Aorta (tissue), 5 donors: ENCODE measurements around the gene ZFP64. TPM values are rescaled to one million over a fixed set of nuclear protein-coding genes. Genes with fewer than 3 reads are reported as not detected.
A peak's percentile ranks its signal among the peaks of the same experiment; 100 is the strongest.

Experiments used
- ATAC-seq: fragments of 200-7000 bp; cut with Tn5 transposase; one replicate; pipeline ENCODE4 v1.9.1; 2022; ENCODE audit warnings: moderate library complexity; ENCODE audit not compliant: low FRiP score
- DNase-seq, 2 donors: peaks; one replicate each; pipeline ENCODE4 v3.0.0-alpha.2; 2020
- H3K27ac ChIP-seq, 2 donors: one replicate each; pipeline ENCODE4 v1.5.1; 2013; ENCODE audit warnings: low read length in 2 of 2, mild to moderate bottlenecking in 2 of 2, moderate library complexity in 2 of 2, control low read depth in 1 of 2, inconsistent platforms in 1 of 2, low read depth in 1 of 2
- H3K27me3 ChIP-seq, 2 donors: one replicate each; pipeline ENCODE4 v1.6.1; 2013; ENCODE audit warnings: control low read depth in 1 of 2, low read length in 1 of 2, mild to moderate bottlenecking in 1 of 2, moderate library complexity in 1 of 2; ENCODE audit not compliant: insufficient read depth in 2 of 2, control insufficient read depth in 1 of 2
- H3K36me3 ChIP-seq, 2 donors: one replicate each; pipeline ENCODE4 v1.6.1; 2013; ENCODE audit warnings: control low read depth in 1 of 2, low read length in 1 of 2, mild to moderate bottlenecking in 1 of 2; ENCODE audit not compliant: insufficient read depth in 2 of 2, control insufficient read depth in 1 of 2
- H3K4me1 ChIP-seq, 2 donors: one replicate each; pipeline ENCODE4 v1.6.1; 2013; ENCODE audit warnings: low read length in 2 of 2, control low read depth in 1 of 2, mild to moderate bottlenecking in 1 of 2, moderate library complexity in 1 of 2; ENCODE audit not compliant: insufficient read depth in 2 of 2, control insufficient read depth in 1 of 2
- H3K4me3 ChIP-seq, 2 donors: one replicate each; pipeline ENCODE4 v1.5.1; 2013; ENCODE audit warnings: low read length in 2 of 2, control low read depth in 1 of 2, mild to moderate bottlenecking in 1 of 2
- H3K9me3 ChIP-seq: one replicate; pipeline ENCODE4 v1.6.1; 2013; ENCODE audit warnings: mild to moderate bottlenecking, low read length; ENCODE audit not compliant: control insufficient read depth
- WGBS, 2 donors: extraction: QIAGEN DNeasy Blood & Tissue Kit; methylation state at CpG; one replicate each; pipeline ENCODE4 v1.1.7; 2013; 5-methylcytosine and 5-hydroxymethylcytosine counted together
- intact Hi-C, 2 donors: fragments of 100-400 bp; cut with DNase I; formaldehyde crosslinking; loops; one replicate each; pipeline versions ENCODE4 v1.14.2 to v1.15.0; 2022
- polyA plus RNA-seq, 2 donors: library from polyadenylated mRNA; stranded (reverse); fragments of 200-250 nt; gene quantifications; one replicate each; pipeline ENCODE4 v1.2.3, GENCODE V29; 2013
- total RNA-seq, 2 donors: library from RNA; stranded (reverse); fragmentation: NEBNext Ultra II Directional; extraction: Animal tissue kit (Norgen Biotek cat#: 25700); gene quantifications; one replicate each; pipeline ENCODE4 v1.2.1, GENCODE V29; 2021
- donor health status: healthy with polysubstance abuse.
- donor health status: Bipolar disorder and iron deficiency.
- donor health status: DM: no; HTN: no; CAD: no.
- donor health status: DM: no; HTN: no; CAD: no.
- donor health status: DM: yes; HTN: yes; CAD: no.

The ZFP64 gene
- total and polyA plus RNA-seq, 4 donors, result 3.4 to 13.5 (median 7.3) TPM

GRCh38 chr20:52118016-52118623, 73.5 kb downstream of the ZFP64 start:
- Histone ChIP-seq H3K27ac (no peak overlapping the region), H3K4me3 (no peak overlapping the region), H3K4me1 (no peaks in the 10 kb centered on the region), H3K27me3 (no peaks in the 10 kb centered on the region), H3K9me3 (peaks cover 4% of the 10 kb centered on the region), H3K36me3 (no peaks in the 10 kb centered on the region)
- WGBS, 2 donors, result 90 to 95% methylated on average over 2 of the region's 2 CpGs
- ATAC-seq, result no peak
- no peak for DNase-seq
- intact Hi-C loops, result no loop called here

DNA sequence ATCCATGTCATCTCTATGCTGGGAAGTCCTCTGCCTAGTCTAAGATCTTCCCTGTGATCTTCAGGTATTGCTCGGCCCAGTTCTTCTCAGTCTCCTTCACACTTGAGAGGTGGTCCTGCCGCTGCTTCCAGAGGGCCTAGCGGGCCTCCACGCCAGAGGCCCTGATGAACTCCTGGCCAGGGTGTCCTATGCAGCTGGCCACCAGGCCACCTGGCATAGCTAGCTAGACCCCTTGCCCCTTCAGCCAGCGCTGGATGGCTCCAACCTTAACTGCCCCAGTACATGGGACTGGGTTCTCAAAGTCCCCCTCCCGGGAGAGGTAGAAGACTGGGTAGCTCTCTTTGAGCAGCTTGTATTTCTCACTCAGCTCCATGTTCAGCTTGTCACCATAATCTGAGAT, 81.1 kb downstream of the ZFP64 start:
- no peak for DNase-seq
- no peak for ATAC-seq
- 95 to 99% methylated on average over 6 of the region's 6 CpGs for WGBS, 2 donors
- Histone ChIP-seq H3K36me3 (no peaks in the 10 kb centered on the region), H3K4me3 (no peak overlapping the region), H3K9me3 (no peaks in the 10 kb centered on the region), H3K27ac (no peak overlapping the region), H3K27me3 (no peaks in the 10 kb centered on the region), H3K4me1 (no peaks in the 10 kb centered on the region)
- intact Hi-C loops, result no loop called here

DNA sequence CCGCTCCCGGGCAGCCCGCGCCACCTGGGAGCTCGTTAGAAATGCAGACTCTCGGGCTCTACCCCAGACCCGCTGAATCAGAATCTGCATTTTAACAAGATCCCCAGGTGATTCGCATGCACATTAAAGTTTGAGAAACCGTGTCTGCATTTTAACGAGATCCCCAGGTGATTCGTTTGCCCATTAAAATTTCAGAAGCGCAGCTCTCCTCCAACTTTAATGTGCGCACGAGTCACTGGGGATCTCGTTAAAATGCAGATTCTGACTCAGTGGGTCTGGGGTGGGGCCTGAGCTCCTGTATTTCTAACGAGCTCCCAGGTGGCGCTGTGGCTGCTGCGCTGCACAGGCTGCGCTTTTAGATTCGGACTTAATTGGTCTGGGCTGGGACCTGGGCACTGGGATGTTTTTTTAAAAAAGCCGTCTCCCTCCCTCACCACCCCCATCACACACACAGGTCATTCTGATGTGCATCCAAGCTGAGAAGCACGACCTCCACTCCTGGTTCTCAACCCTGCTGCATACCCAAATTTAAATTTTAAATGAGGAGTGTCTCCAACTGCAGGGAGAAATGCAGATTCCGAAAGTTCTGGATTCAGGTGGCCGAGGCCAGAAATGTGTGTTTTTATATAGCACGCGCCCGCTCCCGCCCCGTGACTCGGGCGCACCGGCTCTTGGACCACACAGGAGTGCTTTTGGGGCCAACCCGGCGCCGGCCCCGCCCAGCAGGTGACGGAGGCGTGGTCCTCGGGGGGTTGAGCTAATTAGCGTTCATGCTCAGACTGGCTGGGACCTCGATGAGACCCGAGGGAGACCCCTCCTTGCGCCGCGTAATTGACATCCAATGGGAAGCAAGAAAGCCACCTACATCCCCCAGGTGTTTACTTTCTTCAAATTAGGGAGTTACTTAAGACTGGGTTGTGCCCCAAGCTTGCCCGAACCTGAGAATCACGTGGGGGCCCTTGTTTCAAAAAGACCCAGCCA, 85.8 kb downstream of the ZFP64 start:
- no peak overlapping the region for H3K27ac ChIP-seq
- peak overlapping the region in 1 of 2 donors; percentile 11 for H3K4me3 ChIP-seq
- no peaks in the 10 kb centered on the region for H3K4me1 ChIP-seq
- no peak for ATAC-seq
- 3 to 4% methylated on average over 47 of the region's 47 CpGs for WGBS, 2 donors
- H3K9me3 ChIP-seq, result no peaks in the 10 kb centered on the region
- no peaks in the 10 kb centered on the region for H3K27me3 ChIP-seq
- intact Hi-C loops, result no loop called here
- DNase-seq, result no peak
- H3K36me3 ChIP-seq, result no peaks in the 10 kb centered on the region

- H3K27me3 ChIP-seq, result no peaks in the 10 kb centered on the region
- H3K27ac ChIP-seq, result no peak overlapping the region
- DNase-seq (no peak), ATAC-seq (peak; percentile 24)
- no peaks in the 10 kb centered on the region for H3K4me1 ChIP-seq
- no peaks in the 10 kb centered on the region for H3K9me3 ChIP-seq
- intact Hi-C loops, result no loop called here
- H3K36me3 ChIP-seq, result no peaks in the 10 kb centered on the region
- 1% methylated on average over 78 to 82 of the region's 82 CpGs for whole genome bisulfite sequencing, 2 donors
- H3K4me3 ChIP-seq, result peak overlapping the region in 1 of 2 donors; percentile 11
Observed at GRCh38 chr20:52104546-52105441, 86.8 kb downstream of the ZFP64 start.

GRCh38 chr20:52103913-52104545, 87.5 kb downstream of the ZFP64 start:
- ATAC-seq, result peak; percentile 21
- intact Hi-C loops, result no loop called here
- Histone ChIP-seq H3K27ac (no peak overlapping the region), H3K9me3 (no peaks in the 10 kb centered on the region), H3K4me3 (no peak overlapping the region), H3K36me3 (no peaks in the 10 kb centered on the region), H3K4me1 (no peaks in the 10 kb centered on the region), H3K27me3 (no peaks in the 10 kb centered on the region)
- 2% methylated on average over 33 of the region's 33 CpGs for WGBS, 2 donors
- no peak for DNase-seq

- DNase-seq (no peak), ATAC-seq (no peak)
Observed at GRCh38 chr20:52103335-52103912, 88.2 kb downstream of the ZFP64 start.

DNA sequence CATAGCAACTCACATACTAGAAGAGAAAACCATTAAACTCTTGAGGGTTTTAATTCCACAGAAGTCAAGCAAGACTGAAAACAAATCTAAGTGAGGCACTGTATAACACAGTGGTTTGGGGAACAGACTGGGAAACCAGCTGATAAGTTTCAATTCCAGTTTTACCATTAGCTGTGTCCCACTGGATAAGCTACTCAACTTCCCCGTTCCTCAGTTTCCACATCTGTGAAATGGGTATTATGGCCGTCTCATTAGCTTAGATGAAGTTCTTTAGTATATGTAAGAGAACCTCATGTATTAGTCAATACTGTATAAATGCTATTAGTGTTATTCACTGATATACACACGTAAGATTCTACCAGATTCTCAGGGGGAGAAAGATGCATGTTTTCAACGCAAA, 89.0 kb downstream of the ZFP64 start:
- H3K4me3 ChIP-seq, result no peak overlapping the region
- no peaks in the 10 kb centered on the region for H3K36me3 ChIP-seq
- DNase-seq (no peak), ATAC-seq (no peak)
- 95 to 98% methylated on average over 4 of the region's 4 CpGs for WGBS, 2 donors
- H3K27me3 ChIP-seq, result no peaks in the 10 kb centered on the region
- intact Hi-C loops, result no loop called here
- H3K27ac ChIP-seq, result no peak overlapping the region
- no peaks in the 10 kb centered on the region for H3K9me3 ChIP-seq
- H3K4me1 ChIP-seq, result no peaks in the 10 kb centered on the region

More at GRCh38 chr20:52103335-52103912, 88.2 kb downstream of the ZFP64 start:
- no peaks in the 10 kb centered on the region for H3K36me3 ChIP-seq
- no peaks in the 10 kb centered on the region for H3K4me1 ChIP-seq
- intact Hi-C loops, result no loop called here
- H3K4me3 ChIP-seq, result no peak overlapping the region
- no peak overlapping the region for H3K27ac ChIP-seq
- no peaks in the 10 kb centered on the region for H3K9me3 ChIP-seq
- WGBS, 2 donors, result 30 to 36% methylated on average over 23 of the region's 23 CpGs
- H3K27me3 ChIP-seq, result no peaks in the 10 kb centered on the region

DNA sequence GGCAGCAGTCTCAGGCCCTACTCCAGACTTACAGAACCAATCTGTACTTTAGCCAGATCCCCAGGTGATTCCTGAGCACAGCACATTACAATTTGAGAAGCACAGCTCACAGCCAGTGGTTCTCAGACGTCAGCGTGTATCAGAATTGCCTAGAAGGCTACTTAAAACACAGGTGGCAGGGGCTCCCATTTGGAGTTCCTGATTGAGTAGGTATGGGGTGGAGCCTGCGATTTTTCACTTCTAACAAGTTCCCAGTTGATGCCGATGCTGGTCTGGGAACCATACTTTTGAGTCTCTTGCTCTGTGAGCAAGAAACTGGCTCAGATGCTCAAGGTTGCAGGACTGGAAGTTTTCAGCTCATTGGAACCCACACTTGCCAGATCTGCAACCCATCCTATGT, 89.5 kb downstream of the ZFP64 start:
- Histone ChIP-seq H3K4me3 (no peak overlapping the region), H3K36me3 (no peaks in the 10 kb centered on the region), H3K27me3 (no peaks in the 10 kb centered on the region), H3K27ac (no peak overlapping the region), H3K9me3 (no peaks in the 10 kb centered on the region), H3K4me1 (no peaks in the 10 kb centered on the region)
- intact Hi-C loops, result no loop called here
- DNase-seq (no peak), ATAC-seq (no peak)
- 88 to 93% methylated on average over 4 of the region's 4 CpGs for WGBS, 2 donors
